HUES48 (cell line): ENCODE measurements around the gene SERPINB1.
A peak's percentile ranks its signal among the peaks of the same experiment; 100 is the strongest.
"Not testable (repeated sequence)": the region's sequence is repeated elsewhere in the genome, so short reads cannot be mapped to it uniquely, and the experiment has no call there.

Experiments
- H3K27ac ChIP-seq: one replicate; pipeline ENCODE4 v1.7.0; 2013; ENCODE audit warnings: low read depth, low read length, inconsistent platforms
- H3K27me3 ChIP-seq: 2 replicates; pipeline ENCODE4 v1.6.1; 2013; ENCODE audit warnings: mild to moderate bottlenecking, low read length; ENCODE audit not compliant: control insufficient read depth, insufficient read depth
- H3K36me3 ChIP-seq: 2 replicates; pipeline ENCODE4 v1.6.1; 2013; ENCODE audit warnings: low read length; ENCODE audit not compliant: control insufficient read depth, insufficient read depth
- H3K4me1 ChIP-seq: 2 replicates; pipeline ENCODE4 v1.6.1; 2013; ENCODE audit warnings: mild to moderate bottlenecking, low read length; ENCODE audit not compliant: control insufficient read depth, insufficient read depth
- H3K4me3 ChIP-seq: 2 replicates; pipeline ENCODE4 v1.5.1; 2013; ENCODE audit warnings: mild to moderate bottlenecking, low read depth, low read length
- H3K9ac ChIP-seq: 2 replicates; pipeline ENCODE4 v1.6.1; 2013; ENCODE audit warnings: mild to moderate bottlenecking, low read depth, low read length, moderate library complexity
- H3K9me3 ChIP-seq: 2 replicates; pipeline ENCODE4 v1.6.1; 2013; ENCODE audit warnings: low read length; ENCODE audit not compliant: control insufficient read depth, insufficient read depth

Gene SERPINB1

DNA sequence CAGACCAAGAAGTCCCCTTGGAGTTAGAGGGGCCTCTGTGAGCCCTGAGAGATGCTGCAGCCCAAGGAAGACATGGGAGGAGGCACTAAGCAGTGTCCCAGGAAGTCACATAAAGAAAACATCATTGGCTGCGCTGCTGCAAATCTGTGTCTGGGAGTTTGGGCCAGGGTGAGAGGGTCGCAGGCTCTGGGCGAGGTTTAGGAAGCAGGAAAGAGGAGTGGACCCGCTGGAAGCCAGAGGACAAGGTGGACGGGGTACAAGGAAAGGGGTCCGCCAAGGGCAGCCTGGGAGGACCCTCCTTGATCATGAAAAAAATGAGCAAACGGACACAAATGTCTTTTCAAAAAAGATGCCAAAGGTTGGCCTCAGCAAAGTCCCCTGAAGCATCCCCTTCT lies 15.5 kb upstream of the SERPINB1 start:
- H3K36me3 ChIP-seq = no peaks in the 10 kb centered on the region
- no peak overlapping the region for H3K27ac ChIP-seq
- H3K9ac ChIP-seq = no peak overlapping the region
- H3K4me3 ChIP-seq = no peak overlapping the region
- no peaks in the 10 kb centered on the region for H3K9me3 ChIP-seq
- H3K27me3 ChIP-seq = no peaks in the 10 kb centered on the region
- H3K4me1 ChIP-seq = peaks cover 14% of the 10 kb centered on the region

DNA sequence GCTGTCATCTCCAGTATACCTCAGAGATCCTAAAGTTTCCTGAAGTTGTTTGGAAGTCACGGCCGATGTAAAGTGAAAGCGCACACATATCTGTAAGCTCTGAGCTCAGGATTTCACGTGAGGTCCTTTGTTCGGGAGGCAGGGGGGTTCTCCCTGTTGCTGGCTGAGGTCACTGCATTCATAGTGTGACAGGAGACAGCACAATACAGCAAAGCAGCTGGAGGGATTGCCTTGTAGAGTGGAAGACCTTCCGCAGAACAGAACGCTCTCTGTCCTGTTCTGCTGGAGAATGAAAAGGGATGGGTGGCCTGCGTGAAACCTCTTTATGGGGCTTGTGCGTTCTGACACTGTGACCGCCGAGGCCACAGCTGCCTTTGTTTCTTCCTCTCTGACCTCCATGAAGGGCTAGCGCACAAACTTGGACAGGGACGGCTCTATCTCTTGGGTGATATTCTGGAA lies 13.4 kb upstream of the SERPINB1 start:
- Histone ChIP-seq H3K36me3 (no peaks in the 10 kb centered on the region), H3K27ac (no peak overlapping the region), H3K9ac (no peak overlapping the region), H3K9me3 (no peaks in the 10 kb centered on the region), H3K4me3 (no peak overlapping the region), H3K4me1 (peaks cover 14% of the 10 kb centered on the region), H3K27me3 (no peaks in the 10 kb centered on the region)

DNA sequence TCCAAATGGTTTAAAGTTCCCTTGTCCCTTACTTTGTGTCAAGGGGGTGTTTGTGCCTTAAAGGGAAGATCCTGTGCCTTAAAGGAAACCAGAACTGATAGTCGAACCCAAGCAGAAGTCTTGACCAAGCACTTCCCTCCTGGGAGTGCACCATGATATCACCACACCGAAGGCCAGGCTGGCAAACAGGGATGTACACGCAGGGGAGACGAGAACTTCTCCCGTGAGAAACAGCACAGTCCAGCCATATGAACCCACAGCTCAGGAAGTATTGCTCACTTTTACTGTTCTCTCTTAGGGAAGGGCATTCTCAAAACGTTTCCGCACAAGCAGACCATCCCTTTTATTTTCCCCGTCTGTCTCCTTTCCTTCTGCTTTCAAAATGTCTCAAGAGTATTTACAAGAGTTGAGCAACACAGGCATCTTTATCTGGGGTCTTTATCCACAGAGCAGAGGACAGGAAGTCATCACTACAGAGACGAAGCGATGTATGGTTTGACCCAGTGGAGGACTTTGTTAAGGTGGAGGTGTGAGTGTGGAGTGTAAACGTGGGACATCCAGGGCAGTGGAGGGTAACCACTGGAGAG lies 12.8 kb upstream of the SERPINB1 start:
- Histone ChIP-seq H3K36me3 (no peaks in the 10 kb centered on the region), H3K27ac (peak overlapping the region; percentile 80), H3K4me1 (peaks cover 14% of the 10 kb centered on the region), H3K9me3 (no peaks in the 10 kb centered on the region), H3K9ac (no peak overlapping the region), H3K27me3 (no peaks in the 10 kb centered on the region), H3K4me3 (no peak overlapping the region)

DNA sequence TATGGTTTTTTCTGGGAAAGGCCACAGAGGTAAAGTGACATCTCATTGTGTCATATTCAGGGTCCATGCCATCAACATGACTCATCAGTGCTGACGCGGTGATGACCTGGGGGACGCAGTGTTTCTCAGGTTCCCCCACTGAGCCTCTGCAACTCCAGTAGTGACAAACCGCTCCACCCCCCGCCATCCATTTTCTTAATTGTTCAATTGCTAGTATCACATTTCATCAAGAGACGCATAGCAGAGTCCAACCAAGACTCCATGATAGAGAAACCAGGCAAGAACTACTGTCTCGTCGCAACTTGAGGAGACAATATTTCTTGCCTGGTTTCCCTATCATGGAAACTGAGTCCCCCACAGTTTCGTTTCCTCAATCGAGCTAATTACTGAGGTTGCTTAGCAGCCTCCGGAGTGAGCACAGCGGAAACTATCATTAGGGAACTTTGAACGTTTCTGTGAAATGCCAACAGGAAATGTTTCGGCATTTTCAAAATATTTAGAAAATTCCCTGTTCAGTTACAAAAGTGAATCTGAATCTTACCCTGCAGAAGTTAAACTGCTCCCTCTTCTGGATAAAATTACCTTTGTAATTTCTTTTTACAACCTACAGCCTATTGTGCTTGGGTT lies 12.2 kb upstream of the SERPINB1 start:
- 0 out of 2 replicates have a peak overlapping the region, but pooled peaks have one; percentile 26 for H3K9ac ChIP-seq
- no peaks in the 10 kb centered on the region for H3K36me3 ChIP-seq
- peaks cover 17% of the 10 kb centered on the region for H3K4me1 ChIP-seq
- no peaks in the 10 kb centered on the region for H3K9me3 ChIP-seq
- H3K27me3 ChIP-seq = no peaks in the 10 kb centered on the region
- peak overlapping the region; percentile 39 for H3K4me3 ChIP-seq
- H3K27ac ChIP-seq = peak overlapping the region; percentile 80

DNA sequence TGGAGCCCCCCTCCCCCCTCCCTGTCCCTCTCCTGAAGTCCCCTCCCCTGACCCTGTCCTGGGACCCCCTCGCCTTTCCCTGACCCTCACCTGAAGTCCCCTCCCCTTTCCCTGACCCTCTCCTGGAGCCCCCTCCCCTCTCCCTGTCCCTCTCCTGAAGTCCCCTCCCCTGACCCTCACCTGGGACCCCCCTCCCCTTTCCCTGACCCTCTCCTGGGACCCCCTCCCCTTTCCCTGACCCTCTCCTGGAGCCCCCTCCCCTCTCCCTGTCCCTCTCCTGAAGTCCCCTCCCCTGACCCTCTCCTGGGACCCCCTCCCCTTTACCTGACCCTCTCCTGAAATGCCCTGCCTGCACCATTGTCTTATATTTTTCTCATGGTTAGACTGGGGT lies 11.7 kb upstream of the SERPINB1 start:
- not testable (repeated sequence) for H3K36me3 ChIP-seq, H3K27me3 ChIP-seq, H3K9me3 ChIP-seq, H3K9ac ChIP-seq
- Histone ChIP-seq H3K27ac (peak overlapping the region; percentile 80), H3K4me1 (peaks cover 22% of the 10 kb centered on the region), H3K4me3 (peak overlapping the region; percentile 39)

DNA sequence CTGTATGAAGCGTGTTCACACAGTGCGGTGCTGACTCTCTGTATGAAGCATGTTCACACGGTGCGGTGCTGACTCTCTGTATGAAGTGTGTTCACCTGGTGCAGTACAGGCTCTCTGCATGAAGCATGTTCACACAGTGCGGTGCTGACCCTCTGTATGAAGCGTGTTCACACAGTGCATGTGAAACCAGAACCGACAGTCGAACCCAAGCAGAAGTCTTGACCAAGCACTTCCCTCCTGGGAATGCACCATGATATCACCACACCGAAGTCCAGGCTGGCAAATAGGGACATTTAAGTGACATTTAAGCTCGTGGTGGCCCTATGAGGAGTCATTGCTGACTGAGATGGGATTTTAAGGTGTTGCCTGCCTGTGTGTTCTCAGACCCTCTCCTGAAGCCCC lies 11.3 kb upstream of the SERPINB1 start:
- Histone ChIP-seq H3K36me3 (no peaks in the 10 kb centered on the region), H3K9me3 (no peaks in the 10 kb centered on the region), H3K27me3 (no peaks in the 10 kb centered on the region), H3K27ac (no peak overlapping the region), H3K9ac (no peak overlapping the region), H3K4me1 (peaks cover 23% of the 10 kb centered on the region), H3K4me3 (no peak overlapping the region)

DNA sequence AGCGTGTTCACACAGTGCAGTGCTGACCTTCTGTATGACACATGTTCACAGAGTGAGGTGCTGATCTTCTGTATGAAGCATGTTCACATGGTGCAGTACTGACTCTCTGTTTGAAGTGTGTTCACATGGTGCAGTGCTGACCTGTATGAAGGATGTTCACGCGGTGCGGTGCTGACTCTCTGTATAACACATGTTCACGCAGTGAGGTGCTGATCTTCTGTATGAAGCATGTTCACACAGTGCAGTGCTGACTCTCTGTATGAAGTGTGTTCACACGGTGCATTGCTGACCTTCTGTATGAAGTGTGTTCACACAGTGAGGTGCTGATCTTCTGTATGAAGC lies 10.8 kb upstream of the SERPINB1 start:
- Histone ChIP-seq H3K27me3 (no peaks in the 10 kb centered on the region), H3K36me3 (no peaks in the 10 kb centered on the region), H3K4me1 (peaks cover 23% of the 10 kb centered on the region), H3K27ac (no peak overlapping the region), H3K9ac (no peak overlapping the region), H3K9me3 (no peaks in the 10 kb centered on the region), H3K4me3 (no peak overlapping the region)

DNA sequence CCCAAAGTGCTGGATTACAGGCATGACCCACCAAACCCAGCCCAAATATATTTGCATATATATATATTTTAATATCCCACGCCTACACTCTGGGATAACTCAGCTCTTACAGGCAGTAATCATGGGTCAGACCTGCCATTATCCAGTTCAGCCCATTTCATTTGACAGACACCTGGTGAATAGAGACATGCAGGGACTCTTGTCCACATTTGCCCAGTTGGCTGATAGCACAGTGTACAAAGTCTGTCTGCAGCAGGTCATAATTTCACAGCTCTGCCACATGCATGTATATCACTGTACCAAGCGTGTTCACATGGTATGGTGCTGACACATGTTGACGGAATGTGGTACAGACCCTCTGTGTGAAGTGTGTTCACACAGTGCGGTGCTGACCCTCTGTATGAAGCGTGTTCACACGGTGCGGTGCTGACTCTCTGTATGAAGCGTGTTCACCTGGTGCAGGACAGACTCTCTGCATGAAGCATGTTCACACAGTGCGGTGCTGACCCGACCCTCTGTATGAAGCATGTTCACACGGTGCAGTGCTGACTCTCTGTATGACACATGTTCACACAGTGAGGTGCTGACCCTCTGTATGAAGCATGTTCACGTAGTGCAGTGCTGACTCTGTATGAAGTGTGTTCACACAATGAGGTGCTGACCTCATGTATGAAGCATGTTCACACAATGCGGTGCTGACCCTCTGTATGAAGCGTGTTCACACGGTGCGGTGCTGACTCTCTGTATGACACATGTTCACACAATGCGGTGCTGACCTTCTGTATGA lies 10.3 kb upstream of the SERPINB1 start:
- Histone ChIP-seq H3K27ac (no peak overlapping the region), H3K9ac (no peak overlapping the region), H3K4me3 (no peak overlapping the region), H3K36me3 (no peaks in the 10 kb centered on the region), H3K27me3 (no peaks in the 10 kb centered on the region), H3K9me3 (no peaks in the 10 kb centered on the region), H3K4me1 (peaks cover 26% of the 10 kb centered on the region)

DNA sequence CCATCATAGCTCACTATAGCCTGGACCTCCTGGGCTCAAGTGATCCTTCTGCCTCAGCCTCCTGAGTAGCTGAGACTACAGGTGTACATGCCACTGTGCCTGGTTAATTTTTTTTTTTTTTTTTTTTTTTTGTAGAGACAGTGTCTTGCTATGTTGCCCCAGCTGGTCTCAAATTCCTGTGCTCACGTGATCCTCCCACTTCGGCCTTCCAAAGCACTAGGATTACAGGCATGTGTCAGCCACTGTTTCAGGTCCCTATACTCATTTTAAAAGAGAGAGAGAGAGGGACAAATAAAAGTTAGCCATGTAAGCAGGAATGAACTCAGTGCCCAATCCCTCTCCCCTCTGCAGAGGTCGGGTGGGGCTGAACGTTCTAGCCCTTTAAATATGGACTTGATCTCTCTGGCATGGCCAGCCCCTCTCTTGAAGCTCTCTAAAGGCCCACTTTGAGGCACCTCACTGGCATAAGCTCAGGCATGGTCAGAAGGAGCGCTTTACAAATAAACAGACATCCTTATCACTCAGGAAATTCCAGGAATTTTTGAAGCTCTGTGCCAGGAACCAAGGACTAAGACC lies 9.0 kb upstream of the SERPINB1 start:
- peaks cover 32% of the 10 kb centered on the region for H3K4me1 ChIP-seq
- no peaks in the 10 kb centered on the region for H3K36me3 ChIP-seq
- no peaks in the 10 kb centered on the region for H3K27me3 ChIP-seq
- no peak overlapping the region for H3K9ac ChIP-seq
- no peaks in the 10 kb centered on the region for H3K9me3 ChIP-seq
- no peak overlapping the region for H3K4me3 ChIP-seq
- H3K27ac ChIP-seq = no peak overlapping the region

DNA sequence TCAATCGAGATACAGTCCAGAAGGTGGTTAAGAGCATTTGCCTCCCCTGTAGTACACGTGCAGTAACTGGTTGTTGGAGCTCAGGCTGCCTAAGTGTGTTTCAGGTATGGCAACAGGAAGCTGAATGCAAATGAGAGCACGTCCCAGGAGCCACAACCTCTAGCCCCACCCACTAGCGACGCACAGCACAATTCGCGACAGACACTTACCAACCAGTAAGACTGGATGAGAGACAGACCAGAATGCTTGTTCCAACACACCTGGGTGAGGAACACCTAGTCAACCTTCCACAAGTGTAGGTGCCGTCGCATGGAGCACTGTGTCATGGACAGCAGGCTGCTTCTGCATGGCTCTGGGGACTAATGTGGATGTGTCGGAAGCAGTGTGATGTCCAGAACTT lies 7.2 kb upstream of the SERPINB1 start:
- H3K36me3 ChIP-seq = no peaks in the 10 kb centered on the region
- no peaks in the 10 kb centered on the region for H3K9me3 ChIP-seq
- H3K27me3 ChIP-seq = no peaks in the 10 kb centered on the region
- H3K9ac ChIP-seq = no peak overlapping the region
- no peak overlapping the region for H3K27ac ChIP-seq
- peaks cover 22% of the 10 kb centered on the region for H3K4me1 ChIP-seq
- H3K4me3 ChIP-seq = no peak overlapping the region

DNA sequence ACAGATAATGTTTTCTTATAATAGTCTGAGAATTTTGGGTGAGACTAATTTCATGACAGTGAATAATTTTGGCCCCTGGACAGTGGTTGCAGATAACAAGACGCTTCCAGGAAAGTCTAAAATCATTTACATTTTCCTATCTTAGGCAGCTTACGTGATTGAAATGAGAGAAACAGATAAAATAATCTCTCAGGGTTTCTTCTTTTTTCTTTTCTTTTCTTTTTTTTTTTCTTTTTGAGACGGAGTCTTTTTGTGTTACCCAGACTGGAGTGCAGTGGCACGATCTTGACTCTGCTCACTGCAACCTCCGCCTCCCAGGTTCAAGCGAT lies 4.2 kb upstream of the SERPINB1 start:
- Histone ChIP-seq H3K4me3 (no peak overlapping the region), H3K36me3 (no peaks in the 10 kb centered on the region), H3K27me3 (no peaks in the 10 kb centered on the region), H3K4me1 (peaks cover 22% of the 10 kb centered on the region), H3K9me3 (no peaks in the 10 kb centered on the region), H3K9ac (no peak overlapping the region), H3K27ac (no peak overlapping the region)
